AG10803 (cell line): ENCODE results near the gene CASZ1.

Experiments used
- DNase-seq: peaks from one replicate; pipeline ENCODE4 v3.0.0; 2010; ENCODE audit warnings: low read depth
- H3K4me3 ChIP-seq: 2 replicates; pipeline ENCODE4 v1.5.1; 2011; ENCODE audit warnings: mild to moderate bottlenecking, low read length, control low read depth
- CTCF ChIP-seq: conservative IDR thresholded peaks from 2 replicates; pipeline ENCODE4 v1.5.1; 2011; ENCODE audit warnings: mild to moderate bottlenecking, low read length, control low read depth, inconsistent platforms

The CASZ1 gene

GRCh38 chr1:10670190-10670589 is 126.3 kb downstream of the CASZ1 start:
- no peak for TF ChIP-seq CTCF
- DNase-seq = no peak
- H3K4me3 ChIP-seq = no peak overlapping the region

DNA sequence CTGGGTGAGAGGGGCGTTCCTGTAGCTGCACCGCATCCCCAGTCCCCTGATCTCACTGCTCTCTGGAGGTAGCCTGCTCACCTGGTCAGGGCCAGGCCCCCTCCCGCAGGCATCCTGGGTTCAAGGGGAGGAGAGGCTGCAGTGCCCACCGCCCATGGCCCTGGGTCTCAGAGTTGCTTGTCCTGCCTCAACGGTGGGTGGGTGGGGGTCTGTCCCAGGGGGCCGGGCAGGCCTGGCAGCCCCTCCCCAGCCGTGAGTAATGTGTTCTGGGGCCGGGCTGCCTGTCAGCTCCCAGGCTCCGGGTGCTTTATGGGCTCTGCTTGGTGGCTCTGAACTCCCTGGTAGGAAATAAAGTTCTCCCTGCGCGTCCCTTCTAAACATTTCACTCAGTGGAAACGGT is 126.9 kb downstream of the CASZ1 start:
- no peak overlapping the region for H3K4me3 ChIP-seq
- no peak for DNase-seq
- no peak for TF ChIP-seq CTCF

- no peak for TF ChIP-seq CTCF
- H3K4me3 ChIP-seq = no peak overlapping the region
- DNase-seq = no peak
Measured at GRCh38 chr1:10667861-10668761, 128.3 kb downstream of the CASZ1 start.

DNA sequence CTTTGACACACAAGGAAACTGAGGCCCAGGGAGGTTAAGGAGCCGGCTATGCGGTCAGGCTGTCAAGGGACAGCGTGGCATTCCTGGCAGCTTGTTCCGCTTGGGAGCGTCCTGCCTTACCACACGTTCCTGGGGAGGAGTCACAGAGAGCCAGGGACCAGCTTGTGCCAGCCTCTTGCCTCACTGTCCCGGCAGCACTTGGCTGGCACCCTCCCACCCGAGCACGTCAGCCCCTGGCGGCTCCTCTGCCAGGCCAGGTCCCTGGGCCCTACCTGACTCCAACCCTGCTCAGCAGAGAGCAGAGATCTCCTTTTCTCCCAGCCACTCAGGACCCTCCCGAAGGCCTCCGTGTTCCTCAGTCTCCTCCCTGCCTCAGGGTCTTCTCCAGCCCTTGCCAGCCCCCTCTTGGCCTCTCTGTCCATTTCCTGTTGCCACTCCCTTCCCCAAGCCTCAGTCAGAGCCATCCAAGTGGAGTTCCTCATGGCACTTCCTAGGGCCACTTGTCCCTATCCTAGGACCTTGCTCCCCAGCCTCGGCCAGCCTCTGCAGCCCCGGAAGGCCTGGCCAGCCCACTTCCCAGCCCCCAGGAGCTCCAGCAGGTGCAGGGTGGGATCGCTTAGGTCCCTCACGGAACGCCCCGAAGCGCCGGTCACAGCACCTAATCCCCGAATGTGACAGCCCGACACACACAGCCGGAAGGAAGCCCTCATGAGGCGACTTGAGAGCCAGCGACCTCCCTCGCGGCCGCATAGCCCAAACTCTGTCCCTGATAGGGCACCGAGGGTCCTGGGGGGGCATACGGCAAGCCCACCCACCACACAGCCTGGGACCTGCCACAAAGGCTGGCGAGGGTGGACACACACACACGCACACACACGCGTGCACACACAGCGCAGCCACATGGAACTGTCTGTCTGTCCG is 130.3 kb downstream of the CASZ1 start:
- TF ChIP-seq CTCF = no peak
- H3K4me3 ChIP-seq = no peak overlapping the region
- DNase-seq = peak; percentile 7

DNA sequence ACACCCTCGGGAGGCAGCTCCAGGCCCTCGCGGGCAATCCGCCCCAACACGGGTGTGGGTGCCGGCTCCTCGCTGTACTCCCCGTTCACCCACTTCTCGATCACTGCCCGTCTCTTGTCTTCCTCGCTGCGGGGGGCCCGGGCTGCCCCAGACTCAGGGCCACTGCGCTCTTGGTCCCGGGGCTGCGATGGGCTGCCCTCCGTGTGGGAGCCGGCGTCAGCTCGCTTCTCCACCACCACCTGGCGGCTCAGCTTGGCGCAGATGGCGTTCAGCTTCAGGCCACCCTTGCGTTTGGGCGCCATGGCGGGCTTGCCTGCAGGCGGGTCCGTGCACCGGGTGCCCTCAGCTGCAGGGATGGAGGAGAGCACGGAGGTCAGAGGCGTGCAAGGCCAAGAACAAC is 131.2 kb downstream of the CASZ1 start:
- H3K4me3 ChIP-seq = no peak overlapping the region
- TF ChIP-seq CTCF = no peak
- DNase-seq = no peak

GRCh38 chr1:10664251-10664650 is 132.2 kb downstream of the CASZ1 start:
- DNase-seq = no peak
- TF ChIP-seq CTCF = no peak

More at GRCh38 chr1:10664251-10664650, 132.2 kb downstream of the CASZ1 start:
- no peak overlapping the region for H3K4me3 ChIP-seq
